Astrocyte (in vitro differentiated cells and primary cell): ENCODE results near the gene PLAAT1. TPM values are rescaled to one million over a fixed set of nuclear protein-coding genes. Genes with fewer than 3 reads are reported as not detected.

Source experiments
- DNase-seq: peaks from one replicate; pipeline ENCODE4 v3.0.0-alpha.2; 2010; ENCODE audit warnings: low read depth
- FAIRE-seq: peaks from 2 replicates; lab custom pipeline; 2011; peaks lifted over from hg19 to GRCh38; lab: Jason Lieb, UNC
- H2AFZ ChIP-seq: 2 replicates; pipeline ENCODE4 v1.6.0; 2012; ENCODE audit warnings: low read depth, low read length, inconsistent platforms
- H3K27ac ChIP-seq: 2 replicates; pipeline ENCODE4 v1.5.1; 2011; ENCODE audit warnings: low read depth, low read length, inconsistent platforms
- H3K27me3 ChIP-seq: 2 replicates; pipeline ENCODE4 v1.6.0; 2011; ENCODE audit warnings: low read length, inconsistent platforms; ENCODE audit not compliant: insufficient read depth
- H3K36me3 ChIP-seq: 2 replicates; pipeline ENCODE4 v1.5.1; 2011; ENCODE audit warnings: low read length, inconsistent platforms; ENCODE audit not compliant: insufficient read depth
- H3K4me1 ChIP-seq: 2 replicates; pipeline ENCODE4 v1.5.1; 2011; ENCODE audit warnings: low read length, inconsistent platforms; ENCODE audit not compliant: insufficient read depth
- H3K4me2 ChIP-seq: 2 replicates; pipeline ENCODE4 v1.6.0; 2012; ENCODE audit warnings: low read length, inconsistent platforms
- H3K4me3 ChIP-seq: 2 replicates; pipeline ENCODE4 v1.5.1; 2011; ENCODE audit warnings: low read depth, mild to moderate bottlenecking, low read length, inconsistent platforms; ENCODE audit not compliant: insufficient read depth
- H3K79me2 ChIP-seq: 2 replicates; pipeline ENCODE4 v1.6.0; 2012; ENCODE audit warnings: mild to moderate bottlenecking, low read length, inconsistent platforms; ENCODE audit not compliant: insufficient read depth
- H3K9ac ChIP-seq: 2 replicates; pipeline ENCODE4 v1.6.0; 2012; ENCODE audit warnings: mild to moderate bottlenecking, low read length, inconsistent platforms
- H3K9me3 ChIP-seq: 2 replicates; pipeline ENCODE4 v1.5.1; 2012; ENCODE audit warnings: low read depth, mild to moderate bottlenecking, low read length, inconsistent platforms; ENCODE audit not compliant: insufficient read depth
- H4K20me1 ChIP-seq: 2 replicates; pipeline ENCODE4 v1.6.0; 2012; ENCODE audit warnings: low read length, inconsistent platforms; ENCODE audit not compliant: insufficient read depth
- H3K27ac Mint-ChIP-seq: one replicate; pipeline ENCODE4 v1.8.0; 2021; ENCODE audit warnings: mild to moderate bottlenecking, mixed read lengths; ENCODE audit not compliant: unreplicated experiment
- H3K27me3 Mint-ChIP-seq: one replicate; pipeline ENCODE4 v1.8.0; 2021; ENCODE audit warnings: low read depth, mixed read lengths; ENCODE audit not compliant: unreplicated experiment
- H3K36me3 Mint-ChIP-seq: one replicate; pipeline ENCODE4 v1.8.0; 2021; ENCODE audit warnings: low read depth, mixed read lengths; ENCODE audit not compliant: unreplicated experiment
- H3K4me1 Mint-ChIP-seq: one replicate; pipeline ENCODE4 v1.8.0; 2021; ENCODE audit warnings: low read depth, mixed read lengths; ENCODE audit not compliant: unreplicated experiment
- H3K4me3 Mint-ChIP-seq: one replicate; pipeline ENCODE4 v1.8.0; 2021; ENCODE audit warnings: mild to moderate bottlenecking, moderate library complexity, mixed read lengths; ENCODE audit not compliant: unreplicated experiment
- H3K9me3 Mint-ChIP-seq: one replicate; pipeline ENCODE4 v1.8.0; 2021; ENCODE audit warnings: mild to moderate bottlenecking, mixed read lengths; ENCODE audit not compliant: unreplicated experiment
- CTCF ChIP-seq: IDR thresholded peaks from 2 replicates; pipeline ENCODE4 v1.5.1; 2011; ENCODE audit warnings: low read depth, mild to moderate bottlenecking, inconsistent platforms, low read length, moderate library complexity; ENCODE audit not compliant: insufficient read depth
- EZH2 ChIP-seq: IDR thresholded peaks from 2 replicates; pipeline ENCODE4 v1.6.1; 2012; ENCODE audit warnings: mild to moderate bottlenecking, low read length, inconsistent platforms; ENCODE audit not compliant: insufficient read depth
- total RNA-seq: library from RNA; stranded (reverse); gene quantifications from 2 replicates; pipeline ENCODE4 v1.2.1, GENCODE V29; 2021

The PLAAT1 gene
- total RNA-seq, 1 donor from 2014 or later, result 3.9 TPM

- TF ChIP-seq CTCF, result peak; percentile 8
- TF ChIP-seq EZH2, result no peak
- H3K4me3 ChIP-seq, result no peak overlapping the region
- Mint-ChIP-seq H3K4me3 (no peak overlapping the region), H3K9me3 (no peaks in the 10 kb centered on the region), H3K4me1 (no peaks in the 10 kb centered on the region), H3K27me3 (peaks cover 2% of the 10 kb centered on the region), H3K27ac (no peak overlapping the region), H3K36me3 (no peaks in the 10 kb centered on the region)
- no peaks in the 10 kb centered on the region for H3K36me3 ChIP-seq
- no peaks in the 10 kb centered on the region for H3K79me2 ChIP-seq
- no peaks in the 10 kb centered on the region for H3K4me1 ChIP-seq
- H2AFZ ChIP-seq, result no peak overlapping the region
- H3K4me2 ChIP-seq, result no peak overlapping the region
- FAIRE-seq, result no peak
- H3K9ac ChIP-seq, result no peak overlapping the region
- no peak overlapping the region for H3K27ac ChIP-seq
- DNase-seq, result no peak
- H3K27me3 ChIP-seq, result no peaks in the 10 kb centered on the region
- no peaks in the 10 kb centered on the region for H3K9me3 ChIP-seq
- H4K20me1 ChIP-seq, result no peaks in the 10 kb centered on the region
Measured at GRCh38 chr3:193314161-193314560, 73.1 kb downstream of the PLAAT1 start.

- H3K4me3 Mint-ChIP-seq, result no peak overlapping the region
- H3K27me3 ChIP-seq, result no peaks in the 10 kb centered on the region
- DNase-seq, result no peak
- H3K9ac ChIP-seq, result no peak overlapping the region
- no peak overlapping the region for H2AFZ ChIP-seq
- H3K4me3 ChIP-seq, result no peak overlapping the region
- no peaks in the 10 kb centered on the region for H3K79me2 ChIP-seq
- no peaks in the 10 kb centered on the region for H3K9me3 Mint-ChIP-seq
- H3K4me1 Mint-ChIP-seq, result no peaks in the 10 kb centered on the region
- TF ChIP-seq CTCF (no peak), EZH2 (no peak)
- no peaks in the 10 kb centered on the region for H3K4me1 ChIP-seq
- H4K20me1 ChIP-seq, result no peaks in the 10 kb centered on the region
- H3K36me3 ChIP-seq, result no peaks in the 10 kb centered on the region
- H3K4me2 ChIP-seq, result no peak overlapping the region
- no peak overlapping the region for H3K27ac Mint-ChIP-seq
- FAIRE-seq, result no peak
- H3K27ac ChIP-seq, result no peak overlapping the region
- peaks cover 2% of the 10 kb centered on the region for H3K27me3 Mint-ChIP-seq
- H3K9me3 ChIP-seq, result no peaks in the 10 kb centered on the region
- H3K36me3 Mint-ChIP-seq, result no peaks in the 10 kb centered on the region
Measured at GRCh38 chr3:193317682-193318300, 76.8 kb downstream of the PLAAT1 start.

Other genes with a start within 250 kb of the PLAAT1 start
- gene ATP13A5, start 137.5 kb downstream of the PLAAT1 start, total RNA-seq, result not detected in 2 replicates